GM20000 (cell line): ENCODE data around the gene RCOR1.
"Not testable (repeated sequence)": the region's sequence is repeated elsewhere in the genome, so short reads cannot be mapped to it uniquely, and the experiment has no call there.

ENCODE experiments used
- DNase-seq: peaks from one replicate; pipeline ENCODE4 v3.0.0; 2012; ENCODE audit warnings: low spot score
- TF ChIP-seq, protein P1 (sequence below): IDR thresholded peaks from 2 replicates; pipeline ENCODE4 v1.5.1; 2012; ENCODE audit warnings: mild to moderate bottlenecking, control low read depth; ENCODE audit errors: extremely low read depth, missing control alignments

Gene RCOR1

DNA sequence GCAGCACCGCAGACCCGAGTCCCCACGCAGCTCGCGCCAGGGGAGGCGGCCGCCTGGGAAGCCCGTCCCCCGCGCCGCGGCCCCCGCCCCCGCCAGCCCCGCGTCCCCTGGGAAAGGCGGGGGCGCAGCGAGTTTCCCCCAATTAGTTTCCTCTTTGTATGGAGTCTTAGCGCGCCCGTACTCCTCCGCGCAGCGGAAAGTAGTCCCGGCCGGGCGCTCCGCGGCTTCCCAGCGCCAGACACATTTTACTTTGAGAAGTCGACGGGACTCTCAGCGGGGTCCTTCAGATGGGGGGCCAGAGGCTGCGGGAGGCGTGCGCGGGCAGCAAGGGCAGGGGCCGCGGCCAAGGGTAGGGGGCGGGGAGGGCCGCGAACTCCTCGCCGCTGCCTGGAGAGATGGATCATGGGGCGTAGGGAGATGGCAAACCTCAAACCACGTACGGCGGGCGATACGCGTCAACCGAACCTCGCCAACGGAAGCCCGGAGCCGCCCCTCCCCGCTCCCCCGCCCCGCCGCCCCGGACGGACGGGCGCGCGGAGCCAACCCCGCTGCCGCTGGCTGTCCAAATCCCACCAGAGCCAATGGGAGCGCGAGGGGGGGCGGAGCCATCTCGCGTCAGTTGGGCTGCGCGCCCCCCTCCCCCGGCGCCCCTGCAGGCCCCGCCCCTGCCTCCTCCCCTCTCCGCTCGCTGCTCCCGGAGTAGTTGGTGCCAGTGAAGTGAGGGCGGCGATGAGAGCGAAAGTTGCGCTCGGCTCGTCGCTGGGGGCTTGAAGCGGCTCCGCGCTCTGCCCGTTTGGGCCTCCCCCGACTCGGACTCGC is at the start of gene RCOR1:
Gene RCOR1 (plus strand): TSS at position 706 of the 819 bp plus-strand sequence. CDS start 238 bp downstream, outside the sequence.
- DNase-seq: peak; percentile 100

DNA sequence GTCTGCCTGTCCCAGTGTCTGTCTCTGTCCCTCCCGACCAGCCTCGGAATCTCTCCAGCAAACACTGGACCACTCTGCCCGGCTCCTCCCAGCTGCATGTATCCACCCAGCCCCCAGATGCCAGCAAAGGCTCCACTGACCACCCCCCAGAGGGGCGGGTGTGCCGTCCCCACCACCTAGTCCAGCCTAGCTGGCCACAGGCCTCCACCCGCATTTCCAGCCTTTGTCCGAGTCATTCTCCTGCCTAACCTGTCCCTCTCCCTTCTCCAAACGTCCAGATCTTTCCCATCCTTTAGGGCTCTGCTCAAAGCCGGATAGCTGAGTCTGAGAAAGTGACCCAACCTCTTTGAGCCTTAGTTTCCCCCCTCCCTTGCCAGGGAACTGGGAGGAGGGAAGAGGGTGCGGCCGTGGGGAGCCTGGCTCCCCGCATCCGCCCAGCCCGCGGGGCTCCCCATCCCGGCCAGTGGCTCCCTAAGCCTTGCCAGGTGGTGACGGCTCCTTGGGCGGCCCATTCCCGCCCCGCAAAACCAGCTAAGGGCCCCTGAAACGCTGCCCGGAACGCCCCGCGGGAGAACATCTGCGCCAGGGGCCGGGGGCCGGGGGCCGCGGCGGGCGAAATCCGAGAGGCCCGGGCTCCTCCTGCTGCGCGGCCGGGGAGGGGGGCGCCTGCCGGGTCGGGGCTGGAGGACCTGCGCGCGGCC is 48.3 kb upstream of the RCOR1 start:
- no peak for DNase-seq
- TF ChIP-seq, protein P1, sequence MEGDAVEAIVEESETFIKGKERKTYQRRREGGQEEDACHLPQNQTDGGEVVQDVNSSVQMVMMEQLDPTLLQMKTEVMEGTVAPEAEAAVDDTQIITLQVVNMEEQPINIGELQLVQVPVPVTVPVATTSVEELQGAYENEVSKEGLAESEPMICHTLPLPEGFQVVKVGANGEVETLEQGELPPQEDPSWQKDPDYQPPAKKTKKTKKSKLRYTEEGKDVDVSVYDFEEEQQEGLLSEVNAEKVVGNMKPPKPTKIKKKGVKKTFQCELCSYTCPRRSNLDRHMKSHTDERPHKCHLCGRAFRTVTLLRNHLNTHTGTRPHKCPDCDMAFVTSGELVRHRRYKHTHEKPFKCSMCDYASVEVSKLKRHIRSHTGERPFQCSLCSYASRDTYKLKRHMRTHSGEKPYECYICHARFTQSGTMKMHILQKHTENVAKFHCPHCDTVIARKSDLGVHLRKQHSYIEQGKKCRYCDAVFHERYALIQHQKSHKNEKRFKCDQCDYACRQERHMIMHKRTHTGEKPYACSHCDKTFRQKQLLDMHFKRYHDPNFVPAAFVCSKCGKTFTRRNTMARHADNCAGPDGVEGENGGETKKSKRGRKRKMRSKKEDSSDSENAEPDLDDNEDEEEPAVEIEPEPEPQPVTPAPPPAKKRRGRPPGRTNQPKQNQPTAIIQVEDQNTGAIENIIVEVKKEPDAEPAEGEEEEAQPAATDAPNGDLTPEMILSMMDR: no peak

More for the DNA sequence above, at the start of gene RCOR1:
- TF ChIP-seq, protein P1: no peak

DNA sequence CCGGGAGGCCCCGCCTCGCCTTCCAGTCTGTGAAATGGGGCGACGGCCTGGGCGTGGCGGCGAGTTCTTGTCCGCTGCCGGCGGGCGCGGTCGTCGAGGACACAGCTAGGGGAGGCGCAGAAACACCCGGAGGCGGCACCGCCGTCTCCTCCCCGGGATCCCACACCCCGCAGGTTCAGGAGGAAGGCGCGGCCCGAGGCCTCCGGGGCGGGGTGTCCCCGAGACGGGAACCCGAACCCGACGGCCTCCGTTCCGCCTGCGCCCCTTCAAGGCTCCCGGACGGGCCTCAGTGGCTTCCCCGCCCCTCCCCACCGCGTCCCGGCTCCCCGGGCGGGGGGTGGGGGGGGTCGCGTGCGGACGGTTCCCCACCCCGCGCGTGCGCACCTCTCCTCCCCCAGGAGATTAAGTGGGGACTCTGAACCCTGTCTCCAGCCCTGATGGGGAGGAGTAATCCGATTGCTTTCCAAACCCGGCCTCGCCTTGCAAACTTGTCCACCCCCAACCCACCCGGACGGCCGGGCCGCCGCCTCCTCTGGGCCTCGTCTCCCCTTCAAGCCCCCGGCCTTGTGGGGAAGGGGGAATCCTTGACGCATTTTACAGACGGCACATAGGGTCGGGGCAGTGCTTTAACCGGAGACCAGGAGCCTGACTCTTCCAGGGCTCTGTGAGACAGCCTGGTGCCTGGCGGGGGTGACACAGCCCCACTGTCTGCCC is 47.5 kb upstream of the RCOR1 start:
- DNase-seq: peak; percentile 58
- TF ChIP-seq, protein P1: no peak

DNA sequence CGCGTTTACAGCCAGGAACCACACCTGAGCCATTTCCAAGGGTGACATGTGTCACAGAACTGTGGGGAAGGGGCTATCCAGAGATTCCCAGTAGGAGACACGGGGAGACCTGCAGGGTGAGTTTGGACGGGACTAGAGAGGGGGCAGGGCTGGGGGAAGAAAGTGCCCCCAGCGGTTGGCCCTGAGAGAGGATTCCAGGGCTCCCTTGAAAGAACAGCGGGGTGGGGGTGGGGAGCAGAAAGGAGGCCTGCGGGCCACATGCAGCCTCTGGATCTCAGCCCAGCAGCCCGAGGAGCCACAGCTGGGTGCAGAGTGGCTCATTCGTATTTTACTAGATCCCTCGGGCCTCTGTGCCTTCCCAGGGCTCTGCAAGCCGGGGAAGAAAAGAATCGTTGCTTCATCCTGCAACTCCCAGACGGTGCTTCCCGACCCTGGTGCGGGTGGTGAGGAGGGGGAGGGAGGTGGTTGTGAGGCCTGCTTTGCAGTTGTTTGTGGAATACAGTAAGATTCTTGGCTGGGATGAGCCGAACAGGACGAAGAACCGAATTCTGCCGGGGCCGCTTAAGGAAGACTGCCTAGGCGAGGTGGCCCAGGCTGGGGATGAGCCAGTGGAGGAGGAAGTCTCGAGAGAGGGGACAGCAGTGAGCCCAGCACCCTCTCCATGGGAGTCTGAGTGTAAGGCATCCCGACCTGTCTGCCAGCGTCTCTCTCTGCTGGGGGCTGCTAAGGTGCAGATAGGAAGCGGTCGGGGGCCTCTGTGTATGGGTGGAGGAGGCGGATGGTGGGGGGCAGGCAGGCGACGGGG is 46.8 kb upstream of the RCOR1 start:
- TF ChIP-seq, protein P1: no peak
- no peak for DNase-seq

DNA sequence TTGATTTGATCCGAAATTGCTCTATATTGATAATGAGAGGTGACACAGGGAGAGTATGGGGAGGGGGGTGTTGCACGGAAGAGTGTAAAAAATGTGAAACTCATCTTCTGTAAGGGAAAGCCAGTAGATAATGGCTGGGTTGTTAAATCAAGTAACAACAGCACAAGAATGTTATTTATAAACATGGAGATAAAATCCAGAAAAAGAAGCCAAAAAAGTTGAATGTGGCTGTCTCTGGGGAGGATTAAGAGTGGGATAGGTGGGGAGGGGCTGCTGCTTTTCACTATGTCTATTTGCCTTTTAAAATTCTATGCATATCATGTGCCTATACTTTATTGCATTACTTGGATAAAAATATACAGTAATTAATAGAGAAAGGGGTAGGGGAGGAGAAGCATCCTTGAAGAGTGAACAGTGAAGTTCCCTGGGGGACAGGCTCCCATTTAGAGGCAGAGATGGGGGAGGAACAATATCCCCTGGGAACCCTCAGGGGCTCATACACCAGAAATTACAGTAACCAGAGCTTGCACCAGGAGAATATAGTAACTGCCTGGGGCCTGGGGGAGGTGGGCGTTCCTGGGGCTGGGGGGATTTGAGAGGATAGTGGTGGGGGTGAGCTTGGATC is 43.7 kb upstream of the RCOR1 start:
- TF ChIP-seq, protein P1: no peak
- no peak for DNase-seq

DNA sequence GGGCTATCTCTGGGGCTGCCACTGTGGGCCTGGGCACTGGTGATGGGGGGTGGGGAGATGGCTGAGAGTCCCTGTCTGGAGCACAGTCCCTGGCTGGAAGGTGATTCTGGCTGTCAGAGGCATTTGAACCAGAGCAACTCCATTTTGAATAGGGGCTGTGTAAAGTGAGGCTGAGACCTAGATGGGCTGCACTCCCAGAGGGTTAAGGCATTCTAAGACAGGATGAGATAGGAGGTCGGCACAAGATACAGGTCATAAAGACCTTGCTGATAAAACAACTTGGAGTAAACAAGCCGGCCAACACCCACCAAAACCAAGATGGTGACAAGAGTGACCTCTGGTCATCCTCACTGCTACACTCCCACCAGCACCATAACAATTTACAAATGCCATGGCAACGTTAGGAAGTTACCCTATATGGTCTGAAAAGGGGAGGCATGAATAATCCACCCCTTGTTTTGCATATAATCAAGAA is 41.5 kb upstream of the RCOR1 start:
- DNase-seq: not testable (repeated sequence)
